ENCODE results near the gene TDRD10.
"Not testable (repeated sequence)": the region's sequence is repeated elsewhere in the genome, so short reads cannot be mapped to it uniquely, and the experiment has no call there.

TDRD10 gene

DNA sequence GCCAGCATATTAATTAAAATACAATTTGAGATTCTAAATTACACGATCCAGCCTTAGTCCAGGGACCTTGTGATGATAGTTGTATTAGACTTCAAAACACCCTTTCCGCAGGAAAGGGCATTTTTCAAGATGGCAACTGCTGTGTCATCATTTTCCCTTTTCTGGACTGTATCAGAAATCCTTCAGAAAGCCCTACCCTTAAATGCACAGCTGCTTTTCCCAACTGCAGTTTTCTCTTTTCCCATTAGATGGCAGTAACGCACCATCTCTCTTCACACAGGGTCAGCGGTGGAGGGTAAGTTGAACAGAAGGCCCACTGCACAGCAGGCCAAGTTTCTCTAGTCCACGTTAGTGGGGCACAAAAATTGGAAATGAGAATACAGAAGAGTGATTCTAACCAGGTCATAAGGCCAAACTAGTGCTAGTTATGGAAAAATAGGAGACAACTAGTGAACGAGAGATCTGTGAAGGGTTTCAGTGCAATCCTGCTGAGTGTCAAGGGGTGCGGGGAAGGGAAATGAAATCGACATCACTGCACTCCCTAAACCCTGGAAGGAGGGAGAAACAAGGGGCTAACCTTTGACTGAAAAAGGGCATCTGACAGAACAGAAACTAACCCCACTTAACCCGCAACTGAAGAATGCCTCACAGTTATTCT lies 22.1 kb upstream of the TDRD10 start:
- DNase-seq (ENCODE audit: low spot score) = peak; percentile 94

- no peak for DNase-seq (ENCODE audit: low spot score)
These were observed 21.0 kb upstream of the TDRD10 start for GRCh38 chr1:154481053-154481452.

DNA sequence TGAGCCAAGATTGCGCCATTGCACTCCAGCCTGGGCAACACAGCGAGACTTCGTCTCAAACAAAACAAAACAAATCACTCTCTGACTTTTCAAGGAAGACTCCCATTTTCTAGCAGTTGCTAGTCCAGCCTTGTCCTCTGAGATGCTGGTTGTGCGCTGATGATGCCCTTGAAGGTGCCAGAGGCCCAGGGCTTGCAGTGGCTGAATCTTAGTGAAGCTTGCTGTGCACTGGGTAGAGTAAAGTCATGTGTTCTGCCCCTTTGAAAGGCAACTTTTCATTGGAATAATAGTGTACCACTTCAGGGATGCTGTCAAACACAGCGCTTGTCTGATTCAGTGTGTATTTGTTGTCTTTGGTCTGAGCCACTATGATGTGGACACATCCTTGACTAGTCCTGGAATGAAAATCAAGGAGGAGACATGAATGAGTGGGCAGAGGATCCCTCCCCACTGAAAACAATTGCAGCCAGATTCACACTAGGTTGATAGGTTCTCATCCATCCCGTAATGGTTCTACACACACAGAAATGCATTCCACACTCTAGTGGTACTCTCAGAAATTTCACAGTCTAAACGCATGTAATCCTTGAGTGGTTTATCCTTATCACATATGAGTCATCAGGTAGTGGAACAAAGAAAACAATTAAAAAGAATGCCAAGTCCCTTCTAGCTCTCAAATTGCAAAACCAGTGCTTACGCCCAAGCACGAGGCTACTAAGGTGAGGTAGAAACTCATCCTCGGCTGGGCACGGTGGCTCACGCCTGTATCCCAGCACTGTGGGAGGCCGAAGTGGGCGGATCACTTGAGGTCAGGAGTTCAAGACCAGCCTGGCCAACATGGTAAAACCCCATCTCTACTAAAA lies 17.8 kb upstream of the TDRD10 start:
- peak; percentile 75 for DNase-seq (ENCODE audit: low spot score)

DNA sequence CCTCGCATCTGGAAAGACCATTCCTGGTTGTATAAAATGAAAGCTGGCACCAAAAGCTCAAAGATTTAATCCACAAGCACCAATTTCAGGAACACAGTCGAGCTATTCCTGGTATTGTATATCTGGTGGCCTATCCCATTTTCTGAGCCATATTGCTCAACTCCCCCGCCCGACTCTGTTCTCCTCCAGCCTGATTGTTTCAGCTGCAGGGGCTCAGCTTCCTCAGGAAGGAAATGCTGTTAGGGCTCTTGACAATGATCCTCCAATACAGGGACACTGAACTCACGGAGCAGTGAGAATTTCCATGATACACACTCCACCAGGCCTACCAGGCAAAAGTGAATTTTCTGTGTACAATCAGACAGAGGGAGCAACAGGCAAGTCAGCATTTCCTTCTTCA lies 16.9 kb upstream of the TDRD10 start:
- DNase-seq (ENCODE audit: low spot score) = peak; percentile 93

GRCh38 chr1:154485910-154486496 lies 16.0 kb upstream of the TDRD10 start:
- no peak for DNase-seq (ENCODE audit: low spot score)

DNA sequence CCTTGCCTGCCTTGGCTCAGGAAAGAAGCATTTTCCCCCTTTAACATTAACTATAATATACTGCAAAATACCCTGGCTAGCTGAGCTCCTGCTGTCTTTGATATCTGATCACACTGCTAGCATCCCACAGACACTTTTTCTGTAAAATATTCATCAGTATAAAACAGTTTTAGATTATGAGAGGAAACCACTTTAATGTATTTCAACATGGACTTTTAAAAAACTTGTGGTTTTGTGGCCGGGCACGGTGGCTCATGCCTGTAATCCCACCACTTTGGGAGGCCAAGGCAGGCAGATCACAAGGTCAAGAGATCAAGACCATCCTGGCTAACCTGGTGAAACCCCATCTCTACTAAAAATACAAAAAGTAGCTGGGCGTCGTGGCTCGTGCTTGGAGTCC lies 15.3 kb upstream of the TDRD10 start:
- DNase-seq (ENCODE audit: low spot score) = not testable (repeated sequence)

DNA sequence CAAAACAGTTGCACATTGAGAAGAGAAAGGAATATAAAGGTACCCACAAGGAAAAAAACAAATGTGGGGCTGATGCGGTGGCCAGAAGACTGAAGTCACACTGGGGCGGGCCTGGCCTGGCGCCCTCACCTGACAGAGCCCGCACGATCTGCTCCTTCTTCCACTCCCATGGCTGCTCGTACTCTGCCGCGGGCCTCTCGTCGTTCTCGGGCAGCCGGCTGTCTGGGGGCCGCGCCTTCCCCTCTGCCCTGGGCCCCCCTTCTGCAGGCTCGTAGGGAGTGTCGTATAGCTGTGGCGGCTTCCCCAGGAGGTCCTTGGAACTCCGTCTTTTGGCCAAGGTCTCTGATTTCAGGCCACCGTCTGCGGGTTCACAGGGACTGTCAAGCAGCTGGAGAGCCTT lies 13.1 kb upstream of the TDRD10 start:
- DNase-seq (ENCODE audit: low spot score) = no peak

GRCh38 chr1:154489695-154490274 lies 12.2 kb upstream of the TDRD10 start:
- DNase-seq (ENCODE audit: low spot score) = peak; percentile 41

GRCh38 chr1:154490317-154490716 lies 11.7 kb upstream of the TDRD10 start:
- DNase-seq (ENCODE audit: low spot score) = no peak

DNA sequence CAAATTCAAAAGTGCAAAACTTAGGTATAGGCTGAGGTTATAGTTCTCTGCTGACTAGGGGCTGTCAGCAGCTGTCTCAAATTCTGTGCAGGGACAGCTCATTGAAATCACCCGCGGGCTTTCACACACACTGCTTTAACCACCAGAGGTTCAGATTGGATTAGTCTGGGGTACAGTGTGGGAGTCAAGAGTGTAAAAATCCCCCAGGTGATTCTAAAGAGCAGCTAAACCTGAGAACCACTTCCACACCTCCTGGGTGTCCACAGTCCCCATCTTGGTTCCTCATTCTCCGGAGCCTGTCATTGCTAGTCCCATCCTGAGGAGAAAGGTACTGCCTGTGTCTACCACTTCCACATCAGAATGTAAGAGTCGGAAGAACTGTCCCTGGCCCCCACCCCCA lies 9.9 kb upstream of the TDRD10 start:
- DNase-seq (ENCODE audit: low spot score) = no peak

GRCh38 chr1:154493276-154493675 lies 8.7 kb upstream of the TDRD10 start:
- DNase-seq (ENCODE audit: low spot score) = peak; percentile 75

GRCh38 chr1:154495496-154496273 lies 6.3 kb upstream of the TDRD10 start:
- peak; percentile 47 for DNase-seq (ENCODE audit: low spot score)

GRCh38 chr1:154496383-154496782 lies 5.6 kb upstream of the TDRD10 start:
- no peak for DNase-seq (ENCODE audit: low spot score)

GRCh38 chr1:154497026-154497806 lies 4.8 kb upstream of the TDRD10 start:
- DNase-seq (ENCODE audit: low spot score) = peak; percentile 63

- DNase-seq (ENCODE audit: low spot score) = peak; percentile 57
These were observed 2.6 kb upstream of the TDRD10 start for GRCh38 chr1:154499446-154499845.

- no peak for DNase-seq (ENCODE audit: low spot score)
These were observed 1.5 kb upstream of the TDRD10 start for GRCh38 chr1:154500533-154500932.

- no peak for DNase-seq (ENCODE audit: low spot score)
These were observed 475 bp upstream of the TDRD10 start for GRCh38 chr1:154501423-154502065.

- no peak for DNase-seq (ENCODE audit: low spot score)
These were observed 711 bp downstream of the TDRD10 start for GRCh38 chr1:154502744-154503115.

- no peak for DNase-seq (ENCODE audit: low spot score)
These were observed 1.9 kb downstream of the TDRD10 start for GRCh38 chr1:154503898-154504297.

DNA sequence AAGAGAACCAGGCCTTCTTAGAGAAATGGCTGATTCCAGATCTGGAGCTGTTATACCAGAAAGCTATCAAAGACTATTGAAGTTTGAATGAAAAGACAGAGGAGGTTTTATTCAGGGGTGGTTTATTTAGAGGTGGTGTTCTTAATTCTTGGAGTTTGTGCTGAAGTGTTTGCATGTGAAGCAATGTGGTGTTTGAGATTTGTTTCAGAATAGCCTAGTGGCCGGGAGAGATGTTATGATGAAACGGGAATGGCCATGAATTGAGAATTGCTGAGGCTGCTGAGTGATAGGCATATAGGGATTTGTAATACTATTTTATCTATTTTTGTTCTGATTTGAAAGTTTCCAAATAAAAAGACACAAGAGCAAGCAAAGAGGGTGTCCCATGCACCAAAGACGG lies 10.7 kb downstream of the TDRD10 start:
- no peak for DNase-seq (ENCODE audit: low spot score)

- no peak for DNase-seq (ENCODE audit: low spot score)
These were observed 12.1 kb downstream of the TDRD10 start for GRCh38 chr1:154514066-154514553.

Measured in kidney capillary endothelial cell (primary cell).